ENCODE data around the gene ALKBH7.
A peak's percentile ranks its signal among the peaks of the same experiment; 100 is the strongest.

Gene ALKBH7

DNA sequence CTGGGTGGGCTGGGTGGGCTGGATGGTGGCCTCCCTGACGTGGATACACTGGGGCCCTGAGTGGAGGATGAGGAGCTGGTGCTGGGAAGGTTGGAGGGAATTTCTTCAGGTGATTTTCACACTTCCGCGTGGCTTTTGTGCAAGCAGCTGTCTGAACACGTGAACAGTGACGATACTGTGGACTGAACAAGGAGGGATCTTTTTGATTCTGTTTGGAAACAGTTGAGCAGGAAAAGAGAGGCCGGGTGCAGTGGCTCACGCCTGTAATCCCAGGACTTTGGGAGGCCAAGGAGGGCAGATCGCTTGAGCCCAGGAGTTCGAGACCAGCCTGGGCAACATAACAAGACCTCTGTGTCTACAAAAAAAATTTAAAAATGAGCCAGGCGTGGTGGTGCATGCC is 29.5 kb downstream of the ALKBH7 start:
- DNase-seq: no peak

- DNase-seq: no peak
These were observed 30.4 kb downstream of the ALKBH7 start for GRCh38 chr19:6402837-6403608.

DNA sequence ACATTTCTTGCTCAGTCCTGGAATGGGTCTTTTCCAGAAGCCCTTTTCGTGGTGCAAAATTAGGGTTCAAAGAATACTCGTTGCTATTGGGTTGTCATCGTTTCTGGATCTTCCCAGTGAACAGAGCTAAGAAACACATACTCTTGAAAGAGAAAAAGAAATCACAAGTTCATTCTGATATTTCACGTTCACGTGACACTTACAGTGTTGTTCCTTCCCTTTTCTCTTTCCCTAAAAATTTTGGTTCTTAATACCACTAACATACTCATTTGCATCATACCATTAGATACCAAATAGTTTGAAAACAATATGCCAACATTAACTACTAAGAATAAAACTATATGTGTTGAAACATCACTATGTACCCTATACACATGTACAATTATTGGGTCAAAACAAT is 33.8 kb downstream of the ALKBH7 start:
- no peak for DNase-seq

DNA sequence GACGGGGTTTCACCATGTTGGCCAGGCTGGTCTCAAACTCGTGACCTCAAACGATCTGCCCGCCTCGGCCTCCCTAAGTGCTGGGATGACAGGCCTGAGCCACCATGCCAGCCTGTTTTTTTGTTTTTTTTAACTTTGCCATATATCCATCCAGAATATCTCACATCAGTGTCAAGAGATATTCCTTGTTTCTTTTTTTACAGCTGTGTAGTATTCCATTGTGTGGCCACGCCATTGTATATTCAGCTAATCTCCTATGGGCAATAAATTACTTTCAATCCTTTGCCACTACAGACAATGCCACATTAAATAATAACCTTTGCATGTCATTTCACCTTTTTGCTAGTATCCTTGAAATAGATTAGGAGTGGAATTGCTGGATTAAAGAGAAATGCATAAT is 36.8 kb downstream of the ALKBH7 start:
- no peak for DNase-seq

GRCh38 chr19:6412061-6412446 is 39.5 kb downstream of the ALKBH7 start:
- DNase-seq: no peak

DNA sequence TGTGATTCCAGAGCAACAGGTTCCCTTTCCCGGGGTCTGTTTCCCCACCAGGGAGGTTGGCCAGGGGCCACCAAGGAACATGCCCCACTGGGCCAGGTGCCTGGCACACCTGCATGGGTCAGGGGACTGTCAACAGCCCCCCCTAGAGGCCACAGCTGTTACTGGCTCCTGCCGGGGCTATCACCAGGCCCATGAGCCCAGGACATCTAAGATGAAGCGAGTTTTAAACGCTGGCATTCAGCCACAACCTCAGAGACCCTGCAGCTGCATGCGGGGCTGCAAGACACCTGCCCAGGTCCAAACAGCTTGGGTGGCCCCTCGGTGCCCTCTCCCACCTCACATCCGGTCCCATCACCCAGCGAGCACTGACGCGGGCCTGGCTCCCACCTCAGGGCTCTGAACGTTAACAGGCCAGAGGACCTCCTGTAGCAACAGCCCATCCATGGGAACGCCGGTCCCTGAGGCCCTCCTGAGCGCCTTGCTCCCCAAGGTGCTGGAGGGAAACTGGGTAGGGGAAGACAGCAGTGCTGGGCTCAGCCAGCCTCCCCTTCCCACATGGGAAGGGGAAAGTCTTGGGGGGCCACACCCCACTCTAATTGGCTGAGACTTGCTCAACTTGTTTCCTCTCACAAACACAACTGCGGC is 40.0 kb downstream of the ALKBH7 start:
- peak; percentile 44 for DNase-seq

GRCh38 chr19:6413291-6413690 is 40.7 kb downstream of the ALKBH7 start:
- DNase-seq: no peak

GRCh38 chr19:6413721-6414643 is 41.4 kb downstream of the ALKBH7 start:
- no peak for DNase-seq

- DNase-seq: no peak
These were observed 42.4 kb downstream of the ALKBH7 start for GRCh38 chr19:6414793-6415590.

DNA sequence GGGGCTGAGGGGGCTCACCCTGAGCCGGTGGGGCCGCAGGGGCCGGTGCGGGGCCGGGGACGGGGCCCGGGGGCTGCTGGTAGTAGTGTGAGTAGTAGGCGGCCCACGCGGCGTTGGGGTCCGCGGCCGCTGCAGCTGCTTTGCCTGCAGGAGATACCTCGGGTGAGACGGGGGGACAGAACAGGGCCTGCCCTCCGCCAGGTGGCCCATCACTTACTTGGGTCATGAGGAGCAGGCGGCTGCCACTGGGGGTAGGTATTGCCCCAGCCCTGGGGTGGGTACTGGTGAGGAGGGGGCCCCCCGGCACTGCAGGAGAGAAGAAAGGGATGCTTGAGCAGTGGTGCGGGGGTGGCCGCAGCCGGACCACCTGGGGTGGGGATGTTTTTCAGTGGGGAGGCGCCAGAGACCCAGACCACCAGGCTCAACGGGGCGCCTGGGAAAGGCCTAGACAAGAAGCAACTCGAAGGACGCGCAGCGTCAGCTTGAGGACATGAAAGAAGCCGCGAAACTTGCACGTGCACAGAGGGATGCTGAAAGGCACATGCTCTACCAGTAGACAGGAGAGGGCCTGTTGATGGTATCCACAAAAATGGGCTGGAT is 43.1 kb downstream of the ALKBH7 start:
- no peak for DNase-seq

DNA sequence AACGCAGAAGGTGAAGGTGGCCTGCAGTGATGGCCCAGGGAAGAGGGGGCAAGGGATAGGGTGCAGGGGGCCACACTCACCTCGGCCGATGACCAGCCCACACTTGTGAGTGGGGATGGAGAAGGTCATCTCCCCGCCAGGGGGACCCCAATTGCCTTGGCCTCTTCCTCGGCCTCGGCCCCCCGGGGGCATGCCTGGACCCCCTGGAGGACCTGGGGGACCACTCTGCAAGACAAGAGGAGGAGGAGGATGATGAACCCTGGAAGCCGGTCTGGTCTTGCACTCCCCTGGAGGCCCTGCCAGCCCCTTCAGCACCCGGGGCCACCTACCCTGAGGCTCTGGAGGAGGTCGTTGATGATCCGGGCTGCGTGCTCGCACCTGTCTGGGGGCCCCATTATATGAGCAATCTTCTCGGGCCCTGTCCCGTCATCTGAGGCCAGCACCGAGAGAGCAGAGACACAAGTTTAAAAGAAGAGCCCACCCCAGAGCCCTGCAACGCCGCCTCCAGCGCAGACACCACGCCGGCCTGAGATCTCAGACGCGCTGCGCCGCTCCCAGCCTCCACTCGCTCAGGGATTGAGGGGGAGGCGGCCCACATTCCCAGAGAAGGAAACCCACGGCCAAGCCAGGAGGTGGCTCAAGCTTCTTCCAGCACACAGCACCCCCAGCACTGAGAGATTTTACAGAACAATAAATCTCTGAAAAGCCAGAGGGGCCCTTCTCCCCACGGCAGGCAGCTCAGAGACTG is 44.2 kb downstream of the ALKBH7 start:
- DNase-seq: no peak

DNA sequence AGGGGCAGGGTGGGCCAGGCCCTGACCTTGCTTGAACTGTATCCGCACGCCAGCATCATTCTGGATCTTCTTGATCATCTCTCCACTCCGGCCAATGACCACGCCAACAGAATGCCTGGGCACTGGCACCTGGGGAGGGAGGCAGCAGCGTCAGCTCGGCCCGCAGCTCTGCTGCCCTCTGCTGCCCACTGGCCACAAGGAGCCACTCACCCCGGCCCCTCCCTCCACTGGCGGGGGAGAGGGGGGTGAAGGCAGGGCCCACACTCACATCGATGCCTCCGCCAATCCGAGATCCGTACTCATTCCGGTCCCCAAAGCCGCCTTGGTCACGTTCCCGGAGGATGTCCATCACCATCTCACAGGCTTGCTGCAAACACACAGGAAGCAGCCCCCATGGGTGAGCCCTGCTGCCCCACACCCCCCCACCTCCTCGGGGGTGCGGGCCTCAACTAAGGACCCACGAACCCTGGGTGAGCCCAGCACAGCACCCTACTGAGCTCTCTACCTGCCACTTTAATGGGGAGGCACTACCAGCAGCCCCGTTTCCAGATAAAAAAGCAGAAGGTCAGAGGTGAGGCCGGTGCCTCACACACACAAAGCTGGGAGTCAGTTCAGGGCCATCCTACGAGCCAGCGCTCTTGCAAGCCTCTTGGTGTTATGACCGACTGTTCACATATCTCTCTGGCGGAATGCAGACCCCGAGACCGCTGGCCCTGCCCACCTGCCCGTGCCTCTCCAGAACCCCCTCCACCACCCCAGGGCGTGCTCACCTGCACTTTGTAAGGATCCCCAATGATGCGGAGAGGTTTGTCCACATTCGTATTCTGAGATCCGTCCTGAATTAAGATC is 45.3 kb downstream of the ALKBH7 start:
- no peak for DNase-seq

GRCh38 chr19:6418562-6418932 is 46.0 kb downstream of the ALKBH7 start:
- DNase-seq: no peak

- DNase-seq: no peak
These were observed 48.8 kb downstream of the ALKBH7 start for GRCh38 chr19:6421075-6422014.

GRCh38 chr19:6423499-6424194 is 51.1 kb downstream of the ALKBH7 start:
- DNase-seq: no peak

GRCh38 chr19:6424195-6424938 is 51.8 kb downstream of the ALKBH7 start, which contains the start of gene KHSRP:
TSS of gene KHSRP (minus strand) at chr19:6424811. CDS start at chr19:6424701, 110 bp downstream.
- DNase-seq: no peak

Measured in activated gamma-delta T cell treated with Interleukin-2 at 50 U/mL for 16 hours (primary cell).